Measurements from ENCODE around the gene TNRC6C. TPM values are rescaled to one million over a fixed set of nuclear protein-coding genes. Genes with fewer than 3 reads are reported as not detected.

TNRC6C gene
- total and polyA plus RNA-seq, 9 of the 15 experiments (the other 6 are each of a cell fraction or from before 2014, with no cell fraction given) = 0.20 to 4.9 (median 2.3) TPM

GRCh38 chr17:78019976-78020716 is 61.6 kb downstream of the TNRC6C start:
- Histone ChIP-seq H2AFZ (ENCODE audit: low read depth, low read length) (0 out of 2 replicates have a peak overlapping the region, but pooled peaks have one; percentile 16), H3K9ac (ENCODE audit: insufficient read depth in 1 of 2, low read depth in 2 of 2, low read length in 2 of 2) (no peak overlapping the region), H3K36me3 (ENCODE audit: control insufficient read depth, insufficient read depth, low read length) (no peaks in the 10 kb centered on the region; the same call in 2 of the 3 replicates), H3K9me1 (ENCODE audit: control insufficient read depth, insufficient read depth, low read length) (peaks cover 5% of the 10 kb centered on the region), H3K4me1 (replicated peaks in 1 of 2; ENCODE audit: control insufficient read depth in 2 of 2, insufficient read depth in 2 of 2, low read length in 2 of 2) (peaks cover 11 to 34% of the 10 kb centered on the region in 2 experiments; a peak in 4 of 5 replicates), H3K4me3 (no peak overlapping the region), H3K27me3 (ENCODE audit: control insufficient read depth in 2 of 2, insufficient read depth in 2 of 2, low read length in 2 of 2) (no peaks in the 10 kb centered on the region), H3K4me2 (ENCODE audit: insufficient read depth, low read length) (no peak overlapping the region), H3K27ac (ENCODE audit: extremely low read depth, low read depth, low read length) (no peak overlapping the region), H3K9me3 (replicated peaks; ENCODE audit: control insufficient read depth, insufficient read depth, low read depth, low read length) (no peaks in the 10 kb centered on the region), H3K79me2 (ENCODE audit: control insufficient read depth, insufficient read depth, low read length) (no peaks in the 10 kb centered on the region), H4K20me1 (replicated peaks; ENCODE audit: control insufficient read depth, insufficient read depth, low read length) (no peaks in the 10 kb centered on the region)
- DNase-seq (ENCODE audit: extremely low read depth in 1 of 4, low spot score in 3 of 4) (peak in 1 of 4 experiments; percentile 6), ATAC-seq (no peak), FAIRE-seq (no peak)
- WGBS (ENCODE audit: insufficient coverage, low coverage, missing lambda C conversion rate) = 71% methylated on average over 6 of the region's 6 CpGs
- in situ Hi-C loops (cut with MboI) = loop anchor here (5.0 to 10.0 kb wide), 2 partner anchors 248 to 475 kb away; no protein-coding TSS in a partner anchor
- no TSS peak for BruUV-seq (replicated peaks)
- intact Hi-C loops (cut with micrococcal nuclease) = loop anchor here (1.0 to 10.0 kb wide), 6 partner anchors 62 to 173 kb away; partner anchors contain the start of genes AFMID and TK1
- no peak for TF ChIP-seq BRD4 (IDR thresholded peaks at IDR 0.05)
- peak; percentile 26 for TF ChIP-seq ATF3 (IDR thresholded peaks at IDR 0.05)
- TF ChIP-seq ATF3 (CRISPR knock-in tag; conservative IDR thresholded peaks at IDR 0.05) = no peak
- CTCF ChIA-PET (ENCODE audit: low intra/inter-chr PET ratio) = interaction anchor here (0.6 to 1.7 kb wide), 5 partner anchors 157 to 726 kb away, joined by 3 to 11 read pairs (median 3); no protein-coding TSS in a partner anchor
- POLR2A ChIA-PET = interaction anchor here (0.6 to 1.0 kb wide), 3 partner anchors 63 to 341 kb away, joined by 3 to 4 read pairs (median 3); no protein-coding TSS in a partner anchor
